Chondrocyte (in vitro differentiated cells): ENCODE data around the gene TAS2R7. TPM values are rescaled to one million over a fixed set of nuclear protein-coding genes. Genes with fewer than 3 reads are reported as not detected.

Experiments used
- DNase-seq: peaks from one replicate; pipeline ENCODE4 v3.0.0; 2021; ENCODE audit warnings: mixed read lengths, low spot score
- H3K27ac Mint-ChIP-seq: one replicate; pipeline ENCODE4 v1.8.0; 2021; ENCODE audit warnings: mild to moderate bottlenecking, moderate library complexity, mixed read lengths; ENCODE audit not compliant: unreplicated experiment
- H3K27me3 Mint-ChIP-seq: 2 replicates; pipeline ENCODE4 v1.8.0; 2021; ENCODE audit warnings: low read depth, mixed read lengths
- H3K36me3 Mint-ChIP-seq: 2 replicates; pipeline ENCODE4 v1.8.0; 2021; ENCODE audit warnings: low read depth, mixed read lengths
- H3K4me1 Mint-ChIP-seq: 2 replicates; pipeline ENCODE4 v1.8.0; 2021; ENCODE audit warnings: low read depth, mild to moderate bottlenecking, mixed read lengths
- H3K4me3 Mint-ChIP-seq: one replicate; pipeline ENCODE4 v1.8.0; 2021; ENCODE audit warnings: mild to moderate bottlenecking, moderate library complexity, mixed read lengths; ENCODE audit not compliant: unreplicated experiment
- H3K9me3 Mint-ChIP-seq: 2 replicates; pipeline ENCODE4 v1.8.0; 2021; ENCODE audit warnings: low read depth, mixed read lengths
- total RNA-seq: library from RNA; stranded (reverse); gene quantifications from 3 replicates; pipeline ENCODE4 v1.2.1, GENCODE V29; 2021
- TF ChIP-seq, protein P1 (sequence below): fragments of 200-600 bp; sonication (generic); IDR thresholded peaks from 2 replicates; pipeline ENCODE4 v1.5.0; 2021; ENCODE audit warnings: antibody characterized with exemption, mild to moderate bottlenecking, moderate library complexity

The TAS2R7 gene
- total RNA-seq, 1 donor from 2014 or later = not detected

DNA sequence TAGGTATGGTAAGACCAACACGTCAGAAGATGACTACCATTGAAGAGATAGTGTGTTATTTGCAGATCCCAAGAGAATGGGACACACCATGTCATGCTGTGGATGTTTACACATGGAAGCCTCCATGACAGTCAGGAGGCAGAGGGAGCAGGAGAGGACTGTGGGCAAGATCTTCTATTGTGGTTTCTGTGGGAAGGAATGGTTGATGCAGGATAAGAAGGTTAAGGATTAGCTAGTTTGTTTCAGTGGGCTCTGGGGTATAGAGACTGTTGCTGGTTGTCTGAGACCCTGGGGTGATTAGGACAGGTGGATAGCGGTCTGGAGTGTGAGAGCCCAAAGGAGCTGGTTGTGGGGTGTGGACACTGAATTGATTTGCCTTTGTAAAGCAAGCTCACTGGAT is 23.3 kb downstream of the TAS2R7 start:
- no peak overlapping the region for H3K4me3 Mint-ChIP-seq
- H3K4me1 Mint-ChIP-seq = no peaks in the 10 kb centered on the region
- H3K9me3 Mint-ChIP-seq = no peaks in the 10 kb centered on the region
- no peaks in the 10 kb centered on the region for H3K36me3 Mint-ChIP-seq
- no peak overlapping the region for H3K27ac Mint-ChIP-seq
- DNase-seq = no peak
- H3K27me3 Mint-ChIP-seq = peaks cover 31% of the 10 kb centered on the region
- TF ChIP-seq, protein P1, sequence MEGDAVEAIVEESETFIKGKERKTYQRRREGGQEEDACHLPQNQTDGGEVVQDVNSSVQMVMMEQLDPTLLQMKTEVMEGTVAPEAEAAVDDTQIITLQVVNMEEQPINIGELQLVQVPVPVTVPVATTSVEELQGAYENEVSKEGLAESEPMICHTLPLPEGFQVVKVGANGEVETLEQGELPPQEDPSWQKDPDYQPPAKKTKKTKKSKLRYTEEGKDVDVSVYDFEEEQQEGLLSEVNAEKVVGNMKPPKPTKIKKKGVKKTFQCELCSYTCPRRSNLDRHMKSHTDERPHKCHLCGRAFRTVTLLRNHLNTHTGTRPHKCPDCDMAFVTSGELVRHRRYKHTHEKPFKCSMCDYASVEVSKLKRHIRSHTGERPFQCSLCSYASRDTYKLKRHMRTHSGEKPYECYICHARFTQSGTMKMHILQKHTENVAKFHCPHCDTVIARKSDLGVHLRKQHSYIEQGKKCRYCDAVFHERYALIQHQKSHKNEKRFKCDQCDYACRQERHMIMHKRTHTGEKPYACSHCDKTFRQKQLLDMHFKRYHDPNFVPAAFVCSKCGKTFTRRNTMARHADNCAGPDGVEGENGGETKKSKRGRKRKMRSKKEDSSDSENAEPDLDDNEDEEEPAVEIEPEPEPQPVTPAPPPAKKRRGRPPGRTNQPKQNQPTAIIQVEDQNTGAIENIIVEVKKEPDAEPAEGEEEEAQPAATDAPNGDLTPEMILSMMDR = no peak

GRCh38 chr12:10771132-10771733 is 31.2 kb downstream of the TAS2R7 start:
- Mint-ChIP-seq H3K27ac (no peak overlapping the region), H3K4me3 (no peak overlapping the region), H3K36me3 (no peaks in the 10 kb centered on the region), H3K4me1 (no peaks in the 10 kb centered on the region), H3K9me3 (no peaks in the 10 kb centered on the region), H3K27me3 (peaks cover 64% of the 10 kb centered on the region)
- no peak for DNase-seq
- TF ChIP-seq, protein P1 = peak; percentile 96

GRCh38 chr12:10759657-10760056 is 42.8 kb downstream of the TAS2R7 start:
- TF ChIP-seq, protein P1 = no peak
- Mint-ChIP-seq H3K9me3 (peaks cover 8% of the 10 kb centered on the region), H3K4me1 (no peaks in the 10 kb centered on the region), H3K27me3 (peaks cover 39% of the 10 kb centered on the region), H3K36me3 (peaks cover 5% of the 10 kb centered on the region), H3K4me3 (no peak overlapping the region), H3K27ac (no peak overlapping the region)
- DNase-seq = no peak

GRCh38 chr12:10756194-10756593 is 46.2 kb downstream of the TAS2R7 start:
- TF ChIP-seq, protein P1 = no peak
- H3K9me3 Mint-ChIP-seq = peaks cover 8% of the 10 kb centered on the region
- peaks cover 5% of the 10 kb centered on the region for H3K36me3 Mint-ChIP-seq
- no peak overlapping the region for H3K4me3 Mint-ChIP-seq
- no peak for DNase-seq
- peaks cover 6% of the 10 kb centered on the region for H3K4me1 Mint-ChIP-seq
- H3K27ac Mint-ChIP-seq = no peak overlapping the region
- peaks cover 22% of the 10 kb centered on the region for H3K27me3 Mint-ChIP-seq

DNA sequence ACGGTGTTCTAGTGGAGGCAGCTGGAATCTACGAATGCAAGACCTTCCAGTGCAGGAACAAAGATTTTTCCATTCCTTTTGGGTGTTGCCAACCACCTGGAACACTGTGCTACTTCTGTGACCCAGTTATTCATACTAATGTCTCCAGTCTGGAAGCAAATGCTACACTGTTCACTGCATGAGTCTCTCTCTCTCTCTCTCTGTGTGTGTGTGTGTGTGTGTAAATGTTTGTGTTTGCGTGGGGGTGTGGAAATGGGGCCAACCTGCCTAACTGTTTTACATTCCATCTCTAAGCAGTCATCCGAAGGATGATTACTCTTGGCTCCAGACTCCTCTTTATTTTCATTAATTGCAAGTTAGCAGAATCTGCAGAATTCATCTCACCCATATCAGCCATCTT is 49.4 kb downstream of the TAS2R7 start:
- TF ChIP-seq, protein P1 = no peak
- H3K27ac Mint-ChIP-seq = no peak overlapping the region
- H3K36me3 Mint-ChIP-seq = peaks cover 5% of the 10 kb centered on the region
- H3K9me3 Mint-ChIP-seq = peaks cover 8% of the 10 kb centered on the region
- H3K4me1 Mint-ChIP-seq = peaks cover 18% of the 10 kb centered on the region
- no peak for DNase-seq
- peaks cover 5% of the 10 kb centered on the region for H3K27me3 Mint-ChIP-seq
- no peak overlapping the region for H3K4me3 Mint-ChIP-seq

Other genes starting within 250 kb of the TAS2R7 start
- 32.7 to 40.9 TPM (median 35.8 TPM) in 3 replicates for gene MAGOHB, start 189.0 kb downstream of the TAS2R7 start, total RNA-seq
- gene STYK1, start 128.6 kb downstream of the TAS2R7 start, total RNA-seq = 0.12 to 0.31 TPM (median 0.15 TPM) in 3 replicates
- 249 to 281 TPM (median 267 TPM) in 3 replicates for gene YBX3, start 79.3 kb downstream of the TAS2R7 start, total RNA-seq
- not detected in 3 replicates for gene TAS2R8, start 4.7 kb upstream of the TAS2R7 start, total RNA-seq
- 0.53 TPM in 1 of 3 replicates, not detected in the others for gene TAS2R9, start 7.5 kb upstream of the TAS2R7 start, total RNA-seq
- gene TAS2R10, start 23.7 kb upstream of the TAS2R7 start, total RNA-seq = 0.46 to 1.1 TPM (median 0.47 TPM) in 3 replicates
- gene PRR4, start 46.8 kb upstream of the TAS2R7 start, total RNA-seq = 2.3 to 3.9 TPM (median 3.6 TPM) in 3 replicates
- gene PRH1, start 81.6 kb upstream of the TAS2R7 start, total RNA-seq = 7.2 to 13.6 TPM (median 12.1 TPM) in 3 replicates
- 0.49 to 2.5 TPM (median 0.85 TPM) in 3 replicates for gene TAS2R13, start 106.9 kb upstream of the TAS2R7 start, total RNA-seq
- gene PRH2, start 126.6 kb upstream of the TAS2R7 start, total RNA-seq = not detected in 3 replicates
- 2.4 to 4.0 TPM (median 2.6 TPM) in 3 replicates for gene TAS2R14, start 136.6 kb upstream of the TAS2R7 start, total RNA-seq
- 0.46 to 1.8 TPM (median 0.95 TPM) in 3 replicates for gene TAS2R50, start 184.3 kb upstream of the TAS2R7 start, total RNA-seq
- 0.49 to 2.6 TPM (median 0.82 TPM) in 3 replicates for gene TAS2R20, start 195.7 kb upstream of the TAS2R7 start, total RNA-seq
- gene TAS2R19, start 220.0 kb upstream of the TAS2R7 start, total RNA-seq = 1.4 to 2.2 TPM (median 1.9 TPM) in 3 replicates
- 1.1 to 3.8 TPM (median 1.7 TPM) in 3 replicates for gene TAS2R31, start 228.8 kb upstream of the TAS2R7 start, total RNA-seq